Lung microvascular endothelial cell (primary cell): Measurements from ENCODE around the gene ENOX1. TPM values are rescaled to one million over a fixed set of nuclear protein-coding genes. Genes with fewer than 3 reads are reported as not detected.
"Not testable (repeated sequence)": the region's sequence is repeated elsewhere in the genome, so short reads cannot be mapped to it uniquely, and the experiment has no call there.

Source experiments
- DNase-seq, 2 donors: peaks; one replicate each; pipeline versions ENCODE4 v3.0.0 to v3.0.0-alpha.2; 2010; ENCODE audit warnings: low read depth in 2 of 2
- total RNA-seq: library from RNA; depleted of rRNA; stranded (reverse); fragments of >200 nt; gene quantifications from 2 replicates; pipeline ENCODE4 v1.2.1, GENCODE V29; 2014

The ENOX1 gene
- total RNA-seq, 1 donor from 2014 or later, result under 0.01 TPM

- no peak for DNase-seq
Observed at GRCh38 chr13:43222086-43222485, 564.7 kb downstream of the ENOX1 start.

GRCh38 chr13:43221611-43222010, 565.2 kb downstream of the ENOX1 start:
- no peak for DNase-seq

GRCh38 chr13:43220873-43221595, 565.7 kb downstream of the ENOX1 start:
- DNase-seq, result no peak

- DNase-seq, result no peak
Observed at GRCh38 chr13:43214124-43214523, 572.6 kb downstream of the ENOX1 start.

GRCh38 chr13:43206838-43207237, 579.9 kb downstream of the ENOX1 start:
- DNase-seq, result no peak

GRCh38 chr13:43205416-43205815, 581.4 kb downstream of the ENOX1 start:
- DNase-seq, result no peak

- DNase-seq, result no peak
Observed at GRCh38 chr13:43204591-43204990, 582.2 kb downstream of the ENOX1 start.

- no peak for DNase-seq
Observed at GRCh38 chr13:43203781-43204180, 583.0 kb downstream of the ENOX1 start.

GRCh38 chr13:43200736-43201135, 586.0 kb downstream of the ENOX1 start:
- no peak for DNase-seq

- no peak for DNase-seq
Observed at GRCh38 chr13:43200307-43200706, 586.5 kb downstream of the ENOX1 start.

- DNase-seq, result no peak
Observed at GRCh38 chr13:43196750-43197370, 589.9 kb downstream of the ENOX1 start.

- DNase-seq, result peak; percentile 5 to 42
Observed at GRCh38 chr13:43196086-43196621, 590.6 kb downstream of the ENOX1 start.

- peak; percentile 5 to 14 for DNase-seq
Observed at GRCh38 chr13:43195551-43195950, 591.2 kb downstream of the ENOX1 start.

- no peak for DNase-seq
Observed at GRCh38 chr13:43195112-43195511, 591.7 kb downstream of the ENOX1 start.

GRCh38 chr13:43193789-43194420, 592.9 kb downstream of the ENOX1 start:
- DNase-seq, result no peak

- no peak for DNase-seq
Observed at GRCh38 chr13:43191546-43191945, 595.2 kb downstream of the ENOX1 start.

GRCh38 chr13:43185226-43185625, 601.5 kb downstream of the ENOX1 start:
- DNase-seq, result no peak

- DNase-seq, result no peak
Observed at GRCh38 chr13:43180837-43181236, 605.9 kb downstream of the ENOX1 start.

GRCh38 chr13:43180036-43180660, 606.6 kb downstream of the ENOX1 start:
- no peak for DNase-seq

GRCh38 chr13:43171489-43171888, 615.3 kb downstream of the ENOX1 start:
- DNase-seq, result no peak

GRCh38 chr13:43170506-43170905, 616.3 kb downstream of the ENOX1 start:
- DNase-seq, result no peak

GRCh38 chr13:43168434-43168833, 618.3 kb downstream of the ENOX1 start:
- DNase-seq, result not testable (repeated sequence)
